Ovary (tissue), 3 donors: ENCODE measurements around the gene FOXO1.

Experiments used
- CTCF ChIP-seq, 3 donors: fragments of 450-650 bp in 2 of 3; fragments of 200-600 bp in 1 of 3; IDR thresholded peaks; one replicate each; pipeline versions ENCODE4 v1.5.1 to v1.8.0; 2016 to 2022; ENCODE audit warnings: antibody characterized with exemption in 3 of 3, mild to moderate bottlenecking in 1 of 3
- EP300 ChIP-seq: sonication (generic); formaldehyde crosslinking; IDR thresholded peaks from one replicate; pipeline ENCODE4 v1.6.1; 2017; ENCODE audit warnings: antibody characterized with exemption
- POLR2A ChIP-seq: fragments of 450-650 bp; IDR thresholded peaks from one replicate; pipeline ENCODE4 v1.6.1; 2017; ENCODE audit warnings: antibody characterized with exemption, mild to moderate bottlenecking, moderate library complexity
- donor health status: DM: no; HTN: no; CAD: no.

GRCh38 chr13:40657307-40657706 is 9.1 kb downstream of the FOXO1 start:
- no peak for TF ChIP-seq CTCF (IDR thresholded peaks at IDR 0.05)
- TF ChIP-seq POLR2A, result no peak
- no peak for TF ChIP-seq EP300
